Sigmoid colon (tissue), 7 donors: ENCODE data around the gene ROBO1. TPM values are rescaled to one million over a fixed set of nuclear protein-coding genes. Genes with fewer than 3 reads are reported as not detected.
"Not testable (repeated sequence)": the region's sequence is repeated elsewhere in the genome, so short reads cannot be mapped to it uniquely, and the experiment has no call there.

Experiments used
- DNase-seq: peaks from one replicate; pipeline ENCODE4 v3.0.0-alpha.2; 2019
- H3K27ac ChIP-seq, 4 donors: fragments of 200-600 bp; sonication (generic); one replicate each; pipeline ENCODE4 v1.5.1; 2016 to 2019; ENCODE audit warnings: mild to moderate bottlenecking in 1 of 4
- H3K27me3 ChIP-seq, 3 donors: fragments of 200-600 bp; sonication (generic); one replicate each; pipeline ENCODE4 v1.5.1; 2019; ENCODE audit warnings: mild to moderate bottlenecking in 1 of 3
- H3K36me3 ChIP-seq, 4 donors: fragments of 200-600 bp; sonication (generic); one replicate each; pipeline ENCODE4 v1.5.1; 2016 to 2019
- H3K4me1 ChIP-seq, 4 donors: fragments of 200-600 bp; sonication (generic); one replicate each; pipeline ENCODE4 v1.5.1; 2017 to 2019
- H3K4me3 ChIP-seq, 4 donors: fragments of 200-600 bp; sonication (generic); one replicate each; pipeline ENCODE4 v1.5.1; 2017 to 2019; ENCODE audit warnings: mild to moderate bottlenecking in 2 of 4, moderate library complexity in 1 of 4
- H3K9me3 ChIP-seq, 4 donors: fragments of 200-600 bp in 3 of 4; sonication (generic) in 3 of 4; one replicate each; pipeline versions ENCODE4 v1.5.1 to v1.6.1; 2013 to 2019
- CTCF ChIP-seq, 4 experiments: fragments of 450-650 bp in 3 of 4; fragments of 200-600 bp in 1 of 4; IDR thresholded peaks; one replicate each; pipeline ENCODE4 v1.5.1; 2016 to 2019; ENCODE audit warnings: antibody characterized with exemption in 4 of 4, mild to moderate bottlenecking in 3 of 4, moderate library complexity in 2 of 4
- EP300 ChIP-seq, 4 donors: sonication (generic); formaldehyde crosslinking; IDR thresholded peaks; one replicate each; pipeline ENCODE4 v1.6.1; 2017; ENCODE audit warnings: antibody characterized with exemption in 4 of 4
- POLR2A ChIP-seq, 2 donors: fragments of 450-650 bp; IDR thresholded peaks; one replicate each; pipeline ENCODE4 v1.6.1; 2016; ENCODE audit warnings: antibody characterized with exemption in 2 of 2, mild to moderate bottlenecking in 2 of 2, moderate library complexity in 2 of 2
- POLR2AphosphoS5 ChIP-seq, 4 donors: sonication (generic); formaldehyde crosslinking; IDR thresholded peaks; one replicate each; pipeline ENCODE4 v1.6.1; 2017; ENCODE audit warnings: antibody characterized with exemption in 4 of 4
- WGBS, 2 donors: extraction: QIAGEN DNeasy Blood & Tissue Kit; methylation state at CpG; one replicate each; pipeline ENCODE4 v1.1.7; 2013; 5-methylcytosine and 5-hydroxymethylcytosine counted together
- intact Hi-C: fragments of 100-400 bp; cut with DNase I; formaldehyde crosslinking; loops from one replicate; pipeline ENCODE4 v1.15.1; 2023
- polyA plus RNA-seq, 3 donors: library from polyadenylated mRNA; stranded (reverse); fragments of 200-250 nt; gene quantifications; one replicate each; pipeline ENCODE4 v1.2.3, GENCODE V29; 2013
- total RNA-seq, 4 donors: library from RNA; depleted of rRNA; stranded (reverse); fragments of >200 nt; gene quantifications; one replicate each; pipeline ENCODE4 v1.1.0, GENCODE V29; 2016
- donor health status: healthy with polysubstance abuse.
- donor health status: Bipolar disorder and iron deficiency.
- donor health status: healthy.

The ROBO1 gene
- total and polyA plus RNA-seq, 7 donors: 0.69 to 45.7 (median 32.4) TPM

DNA sequence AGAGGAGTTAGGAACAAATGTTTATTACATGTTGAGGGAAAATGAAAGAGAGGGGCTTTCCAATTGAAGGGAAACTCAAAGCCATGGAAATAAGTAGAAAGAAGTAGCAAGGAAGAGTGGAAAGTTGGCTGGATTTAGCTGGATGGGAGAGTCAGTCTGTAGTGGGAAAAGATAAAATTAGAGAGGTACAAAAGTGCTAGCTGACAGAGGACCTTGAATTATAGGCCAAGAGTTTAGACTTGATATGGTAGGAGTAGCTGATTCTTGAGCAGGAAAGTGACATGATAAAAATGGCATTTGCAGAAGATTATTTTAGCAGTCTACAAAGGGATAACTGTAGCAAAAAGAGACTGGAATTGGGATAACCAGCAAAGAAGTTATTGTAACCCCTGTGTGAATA is 425.8 kb downstream of the ROBO1 start:
- Histone ChIP-seq H3K4me3 (no peak overlapping the region), H3K9me3 (no peaks in the 10 kb centered on the region), H3K27me3 (no peaks in the 10 kb centered on the region), H3K4me1 (peaks cover 0 to 6% (median 0%) of the 10 kb centered on the region in 4 donors), H3K27ac (no peak overlapping the region), H3K36me3 (no peaks in the 10 kb centered on the region)
- intact Hi-C loops: no loop called here
- TF ChIP-seq CTCF (IDR thresholded peaks at IDR 0.05) (no peak), POLR2A (IDR thresholded peaks at IDR 0.05) (no peak), POLR2AphosphoS5 (IDR thresholded peaks at IDR 0.05) (no peak), EP300 (IDR thresholded peaks at IDR 0.05) (no peak)
- no peak for DNase-seq

GRCh38 chr3:79339846-79340245 is 428.0 kb downstream of the ROBO1 start:
- no peaks in the 10 kb centered on the region for H3K36me3 ChIP-seq
- peaks cover 0 to 6% (median 0%) of the 10 kb centered on the region in 4 donors for H3K4me1 ChIP-seq
- H3K4me3 ChIP-seq: no peak overlapping the region
- DNase-seq: no peak
- H3K27me3 ChIP-seq: no peaks in the 10 kb centered on the region
- intact Hi-C loops: no loop called here
- TF ChIP-seq POLR2A (IDR thresholded peaks at IDR 0.05) (no peak), POLR2AphosphoS5 (IDR thresholded peaks at IDR 0.05) (no peak), CTCF (IDR thresholded peaks at IDR 0.05) (no peak), EP300 (IDR thresholded peaks at IDR 0.05) (no peak)
- WGBS, 2 donors: 20 to 62% methylated on average over 3 of the region's 3 CpGs
- H3K27ac ChIP-seq: no peak overlapping the region
- H3K9me3 ChIP-seq: no peaks in the 10 kb centered on the region

DNA sequence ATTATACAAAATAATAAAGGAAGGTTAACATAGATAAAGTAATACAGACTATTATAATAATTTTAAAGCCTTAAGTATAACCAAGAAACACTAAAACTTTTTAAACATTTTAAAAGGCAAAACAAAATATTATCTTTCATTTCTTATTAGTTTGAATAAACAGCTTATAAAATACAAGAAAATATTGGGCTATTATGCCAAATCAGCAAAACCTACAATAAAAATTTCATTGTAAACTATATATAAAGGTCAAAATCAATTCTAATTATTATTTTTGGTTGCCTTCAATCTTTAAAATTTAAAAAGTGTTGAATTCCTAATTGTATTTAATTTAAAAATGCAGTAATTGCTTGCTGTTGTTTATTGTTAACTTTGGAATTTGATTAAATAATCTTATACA is 430.0 kb downstream of the ROBO1 start:
- Histone ChIP-seq H3K4me3 (no peak overlapping the region), H3K27me3 (no peaks in the 10 kb centered on the region), H3K4me1 (peaks cover 0 to 6% (median 0%) of the 10 kb centered on the region in 4 donors), H3K27ac (no peak overlapping the region), H3K9me3 (no peaks in the 10 kb centered on the region), H3K36me3 (no peaks in the 10 kb centered on the region)
- no peak for TF ChIP-seq POLR2AphosphoS5 (IDR thresholded peaks at IDR 0.05)
- TF ChIP-seq POLR2A (IDR thresholded peaks at IDR 0.05): no peak
- no peak for TF ChIP-seq CTCF (IDR thresholded peaks at IDR 0.05)
- TF ChIP-seq EP300 (IDR thresholded peaks at IDR 0.05): no peak
- intact Hi-C loops: no loop called here
- DNase-seq: no peak

DNA sequence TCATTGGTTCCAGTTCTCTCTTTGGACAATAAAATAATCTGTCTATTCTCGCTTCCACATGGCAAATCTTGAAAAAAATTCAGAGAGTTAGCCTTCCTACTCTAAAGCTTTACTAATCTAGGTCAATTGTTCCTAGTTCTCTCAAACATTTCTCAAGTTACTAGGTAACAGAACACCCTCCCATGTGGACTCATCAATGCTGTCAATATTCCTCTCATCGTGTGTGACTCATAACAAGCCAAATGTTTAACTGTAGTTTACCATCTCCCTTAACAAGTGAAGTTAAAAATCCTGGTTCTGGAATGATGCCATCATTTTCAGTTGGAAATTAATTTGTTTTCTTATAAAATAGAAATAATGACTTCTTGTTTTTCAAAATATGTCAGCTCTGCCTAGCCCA is 438.6 kb downstream of the ROBO1 start:
- H3K4me1 ChIP-seq: peaks cover 0 to 12% (median 3%) of the 10 kb centered on the region in 4 donors
- DNase-seq: no peak
- H3K27me3 ChIP-seq: no peaks in the 10 kb centered on the region
- no peak for TF ChIP-seq CTCF (IDR thresholded peaks at IDR 0.05)
- TF ChIP-seq EP300 (IDR thresholded peaks at IDR 0.05): no peak
- TF ChIP-seq POLR2A (IDR thresholded peaks at IDR 0.05): no peak
- TF ChIP-seq POLR2AphosphoS5 (IDR thresholded peaks at IDR 0.05): no peak
- no peaks in the 10 kb centered on the region for H3K36me3 ChIP-seq
- H3K27ac ChIP-seq: no peak overlapping the region
- WGBS, 2 donors: 24 to 65% methylated on average over 2 of the region's 2 CpGs
- no peaks in the 10 kb centered on the region for H3K9me3 ChIP-seq
- no peak overlapping the region for H3K4me3 ChIP-seq
- intact Hi-C loops: no loop called here

DNA sequence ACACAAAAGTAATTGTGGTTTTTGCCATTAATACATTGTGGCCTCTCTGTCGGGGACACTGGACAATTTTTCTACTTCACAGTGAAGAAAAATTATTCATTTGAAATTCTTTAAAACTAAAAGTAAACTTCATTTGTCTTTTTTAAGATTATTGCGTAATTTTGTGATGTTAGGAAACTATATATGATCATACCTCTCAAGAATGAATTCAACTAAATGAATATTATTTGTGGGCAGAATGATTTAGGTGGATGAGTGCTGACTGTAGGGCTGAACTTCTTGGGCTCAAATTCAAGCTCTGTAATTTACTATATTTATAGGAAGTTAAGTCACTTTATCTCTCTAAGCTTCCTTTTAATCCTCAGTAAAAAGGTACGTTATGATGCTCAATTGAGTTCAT is 441.2 kb downstream of the ROBO1 start:
- TF ChIP-seq CTCF (IDR thresholded peaks at IDR 0.05) (no peak), POLR2A (IDR thresholded peaks at IDR 0.05) (no peak), EP300 (IDR thresholded peaks at IDR 0.05) (no peak), POLR2AphosphoS5 (IDR thresholded peaks at IDR 0.05) (no peak)
- 93 to 95% methylated on average over 3 of the region's 3 CpGs for WGBS, 2 donors
- Histone ChIP-seq H3K4me1 (peaks cover 0 to 12% (median 3%) of the 10 kb centered on the region in 4 donors), H3K9me3 (no peaks in the 10 kb centered on the region), H3K27me3 (no peaks in the 10 kb centered on the region), H3K27ac (no peak overlapping the region), H3K4me3 (no peak overlapping the region), H3K36me3 (no peaks in the 10 kb centered on the region)
- intact Hi-C loops: no loop called here
- DNase-seq: no peak

DNA sequence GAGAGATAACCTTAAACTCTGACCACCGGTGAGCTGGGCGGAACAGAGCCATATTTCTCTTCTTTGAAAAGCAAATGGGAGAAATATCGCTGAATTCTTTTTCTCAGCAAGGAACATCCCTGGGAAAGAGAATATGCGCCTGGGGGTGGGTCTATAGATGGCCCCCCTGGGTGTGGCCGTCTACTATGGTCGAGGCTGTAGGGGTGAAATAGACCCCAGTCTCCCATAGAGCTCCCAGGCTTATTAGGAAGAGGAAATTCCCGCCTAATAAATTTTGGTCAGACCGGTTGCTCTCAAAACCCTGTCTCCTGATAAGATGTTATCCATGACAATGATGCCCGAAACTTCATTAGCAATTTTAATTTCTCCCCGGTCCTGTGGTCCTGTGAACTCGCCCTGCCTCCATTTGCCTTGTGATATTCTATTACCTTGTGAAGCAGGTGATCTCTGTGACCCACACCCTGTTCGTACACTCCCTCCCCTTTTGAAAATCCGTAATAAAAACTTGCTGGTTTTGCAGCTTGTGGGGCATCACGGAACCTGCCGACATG is 441.9 kb downstream of the ROBO1 start:
- H3K4me3 ChIP-seq, intact Hi-C loops, H3K4me1 ChIP-seq: not testable (repeated sequence)

More for the DNA sequence above, 441.9 kb downstream of the ROBO1 start:
- H3K27me3 ChIP-seq, DNase-seq, H3K9me3 ChIP-seq, H3K36me3 ChIP-seq, H3K27ac ChIP-seq: not testable (repeated sequence)
- WGBS, 2 donors: 89 to 91% methylated on average over 15 of the region's 15 CpGs
